GM03348 (cell line): Measurements from ENCODE around the gene AZU1.
A peak's percentile ranks its signal among the peaks of the same experiment; 100 is the strongest.
"Not testable (repeated sequence)": the region's sequence is repeated elsewhere in the genome, so short reads cannot be mapped to it uniquely, and the experiment has no call there.

Experiments
- DNase-seq: peaks from one replicate; pipeline ENCODE4 v3.0.0; 2012; ENCODE audit warnings: low spot score

AZU1 gene

DNA sequence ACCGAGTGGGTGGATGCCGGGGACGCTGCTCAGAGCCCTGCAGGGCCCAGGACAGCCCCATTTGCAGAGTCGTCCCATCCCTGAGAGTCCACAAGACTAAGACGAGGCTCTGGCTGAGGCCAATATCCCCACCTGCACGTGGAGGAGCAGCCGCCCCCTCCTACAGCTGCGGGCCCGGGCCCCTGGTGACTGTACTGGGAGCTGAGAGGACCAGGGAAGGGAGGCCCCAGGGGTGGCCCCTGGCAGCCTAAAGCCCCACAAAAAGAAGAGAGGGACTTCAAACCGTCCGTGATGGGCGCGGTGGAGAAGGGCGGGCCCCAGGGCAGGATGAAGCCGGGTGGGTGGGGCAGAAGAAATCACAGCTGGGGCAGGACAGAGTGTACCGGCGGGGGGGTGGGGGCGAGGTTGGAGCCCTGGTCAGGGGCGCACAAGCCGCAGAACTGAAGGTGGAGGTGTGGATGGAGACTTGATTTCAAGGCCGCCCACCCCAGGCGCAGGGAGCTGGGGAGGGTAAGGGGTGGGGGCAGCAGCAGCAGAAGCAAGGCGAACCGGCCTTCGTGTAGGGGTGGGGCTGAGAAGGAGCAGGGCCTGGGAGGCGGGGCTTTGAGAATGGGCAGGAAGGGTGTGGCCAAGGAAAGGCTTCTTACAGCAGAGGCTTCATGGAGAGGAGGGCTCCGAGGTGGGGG, 44.8 kb downstream of the AZU1 start:
- peak; percentile 64 for DNase-seq

DNA sequence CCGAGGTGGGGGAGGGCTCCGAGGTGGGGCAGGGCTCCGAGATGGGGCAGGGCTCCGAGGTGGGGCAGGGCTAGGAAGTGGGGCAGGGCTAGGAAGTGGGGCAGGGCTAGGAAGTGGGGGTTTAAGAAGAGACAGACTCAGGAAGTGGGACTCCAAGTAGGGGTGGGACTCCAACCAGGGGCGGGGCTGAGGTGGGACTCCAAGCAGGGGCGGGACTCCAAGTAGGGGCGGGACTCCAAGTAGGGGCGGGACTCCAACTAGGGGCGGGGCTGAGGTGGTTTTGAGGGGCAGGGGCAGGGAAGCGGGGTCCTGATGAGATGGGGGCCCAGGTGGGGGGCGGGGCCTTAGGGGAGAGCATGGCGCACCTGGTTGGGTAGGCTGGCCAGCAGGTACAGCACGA, 45.4 kb downstream of the AZU1 start:
- DNase-seq, result peak; percentile 56

DNA sequence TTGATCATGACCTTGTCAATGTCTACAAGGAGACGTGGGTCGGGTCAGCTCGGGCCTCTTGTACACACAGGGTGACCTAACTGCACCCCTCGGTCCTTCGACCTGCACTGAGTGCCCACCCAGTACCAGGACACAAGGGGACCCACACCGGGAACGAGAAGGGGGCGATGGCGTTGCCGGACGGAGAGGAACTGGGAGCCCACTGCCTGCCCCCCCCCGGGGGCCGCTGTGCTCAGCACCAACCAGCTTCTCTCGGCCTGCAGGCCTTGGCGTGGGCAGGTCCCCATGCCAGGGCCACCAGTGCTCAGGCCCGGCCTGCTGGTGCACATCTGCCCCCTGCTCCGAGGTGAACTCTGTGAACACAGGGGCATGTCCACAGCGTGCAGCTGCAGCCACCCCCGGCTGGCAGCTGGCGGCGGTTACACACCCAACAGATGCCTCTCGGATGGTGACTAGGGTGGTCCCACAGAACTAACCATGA, 46.0 kb downstream of the AZU1 start:
- no peak for DNase-seq

DNA sequence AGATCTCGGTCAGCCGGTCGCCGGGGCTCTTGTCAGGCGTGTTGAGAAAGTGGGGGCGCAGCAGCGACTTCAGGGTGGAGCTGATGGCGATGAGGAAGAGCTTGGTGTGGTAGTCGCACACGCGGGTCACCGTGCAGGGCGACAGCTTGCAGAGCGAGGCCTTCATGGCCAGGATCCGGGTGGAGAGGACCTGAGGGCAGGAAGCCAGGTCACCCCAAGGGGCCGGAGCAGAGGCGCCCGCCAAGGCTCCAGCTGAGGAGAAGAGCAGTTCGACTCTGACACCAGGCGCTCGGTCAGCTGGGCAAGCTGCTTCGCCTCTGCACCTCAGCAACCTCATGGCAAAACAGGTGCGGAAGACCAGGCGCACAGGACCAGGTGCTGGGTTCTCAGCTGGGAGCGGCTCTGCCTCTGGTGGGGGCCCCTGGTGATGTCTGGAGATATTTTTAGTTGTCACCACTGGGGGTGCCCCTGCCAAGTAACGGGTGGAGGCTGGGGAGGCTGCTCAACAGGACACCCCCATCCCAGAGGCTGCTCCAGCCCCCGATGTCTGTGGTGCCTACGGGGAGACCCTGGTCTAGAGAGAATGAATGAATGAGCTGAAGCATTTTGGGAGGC, 47.7 kb downstream of the AZU1 start:
- DNase-seq, result no peak

DNA sequence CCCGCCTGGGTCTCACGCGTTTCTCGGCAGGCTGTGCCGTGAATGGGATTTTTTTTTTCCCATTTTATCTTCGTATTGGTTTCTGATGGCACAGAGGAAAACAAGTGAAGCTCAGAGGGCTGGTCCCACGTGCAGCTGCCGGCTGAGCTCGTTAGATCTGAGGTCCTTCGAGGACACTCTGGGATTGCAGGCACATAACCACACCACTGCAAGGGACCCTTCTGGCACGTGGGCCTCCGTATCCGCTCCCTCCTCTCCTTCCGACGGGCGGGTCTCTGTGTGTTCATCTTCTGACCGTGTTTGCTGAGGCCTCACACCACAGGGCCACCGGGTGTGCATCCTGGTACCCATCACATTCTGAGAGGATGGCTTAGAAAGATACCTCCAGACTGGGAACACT, 48.5 kb downstream of the AZU1 start:
- no peak for DNase-seq

DNA sequence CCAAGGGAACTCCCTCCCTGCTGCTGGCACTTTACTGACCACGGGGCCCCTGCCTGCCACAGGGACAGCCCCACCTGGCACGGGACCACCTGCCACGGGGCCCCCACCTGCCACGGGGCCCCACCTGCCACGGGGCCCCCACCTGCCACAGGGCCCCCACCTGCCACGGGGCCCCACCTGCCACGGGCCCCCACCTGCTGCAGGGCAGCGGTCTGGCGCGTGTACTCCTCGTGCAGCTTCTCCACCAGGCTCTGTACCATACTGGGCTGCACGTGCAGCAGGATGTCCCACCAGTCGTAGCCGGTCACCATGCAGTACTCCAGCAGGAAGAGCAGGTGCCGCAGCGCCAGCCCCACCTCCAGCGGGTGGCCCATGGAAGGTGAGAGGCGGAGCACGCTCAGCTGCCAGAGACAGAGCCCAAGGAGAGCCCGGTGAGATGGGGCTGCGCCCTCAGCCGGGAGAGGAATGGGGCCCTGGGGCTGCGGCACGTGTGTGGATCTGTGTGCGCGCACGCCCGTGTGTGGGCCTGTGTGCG, 49.2 kb downstream of the AZU1 start:
- no peak for DNase-seq

DNA sequence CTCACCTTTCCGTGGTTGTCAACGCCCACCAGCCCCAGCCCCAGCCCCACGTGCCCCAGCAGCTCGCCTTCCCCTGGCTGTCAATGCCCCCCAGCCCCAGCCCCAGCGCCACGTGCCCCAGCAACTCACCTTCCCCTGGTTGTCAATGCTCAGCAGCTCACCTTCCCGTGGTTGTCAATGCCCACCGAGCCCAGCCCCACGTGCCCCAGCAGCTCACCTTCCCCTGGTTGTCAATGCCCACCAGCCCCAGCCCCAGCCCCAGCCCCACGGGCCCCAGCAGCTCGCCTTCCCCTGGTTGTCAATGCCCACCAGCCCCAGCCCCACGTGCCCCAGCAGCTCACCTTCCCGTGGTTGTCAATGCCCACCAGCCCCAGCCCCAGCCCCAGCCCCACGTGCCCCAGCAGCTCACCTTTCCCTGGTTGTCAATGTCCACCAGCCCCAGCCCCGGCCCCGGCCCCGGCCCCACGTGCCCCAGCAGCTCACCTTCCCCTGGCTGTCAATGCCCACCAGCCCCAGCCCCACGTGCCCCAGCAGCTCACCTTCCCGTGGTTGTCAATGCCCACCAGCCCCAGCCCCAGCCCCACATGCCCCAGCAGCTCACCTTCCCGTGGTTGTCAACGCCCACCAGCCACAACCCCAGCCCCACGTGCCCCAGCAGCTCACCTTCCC, 50.5 kb downstream of the AZU1 start:
- DNase-seq, result not testable (repeated sequence)

DNA sequence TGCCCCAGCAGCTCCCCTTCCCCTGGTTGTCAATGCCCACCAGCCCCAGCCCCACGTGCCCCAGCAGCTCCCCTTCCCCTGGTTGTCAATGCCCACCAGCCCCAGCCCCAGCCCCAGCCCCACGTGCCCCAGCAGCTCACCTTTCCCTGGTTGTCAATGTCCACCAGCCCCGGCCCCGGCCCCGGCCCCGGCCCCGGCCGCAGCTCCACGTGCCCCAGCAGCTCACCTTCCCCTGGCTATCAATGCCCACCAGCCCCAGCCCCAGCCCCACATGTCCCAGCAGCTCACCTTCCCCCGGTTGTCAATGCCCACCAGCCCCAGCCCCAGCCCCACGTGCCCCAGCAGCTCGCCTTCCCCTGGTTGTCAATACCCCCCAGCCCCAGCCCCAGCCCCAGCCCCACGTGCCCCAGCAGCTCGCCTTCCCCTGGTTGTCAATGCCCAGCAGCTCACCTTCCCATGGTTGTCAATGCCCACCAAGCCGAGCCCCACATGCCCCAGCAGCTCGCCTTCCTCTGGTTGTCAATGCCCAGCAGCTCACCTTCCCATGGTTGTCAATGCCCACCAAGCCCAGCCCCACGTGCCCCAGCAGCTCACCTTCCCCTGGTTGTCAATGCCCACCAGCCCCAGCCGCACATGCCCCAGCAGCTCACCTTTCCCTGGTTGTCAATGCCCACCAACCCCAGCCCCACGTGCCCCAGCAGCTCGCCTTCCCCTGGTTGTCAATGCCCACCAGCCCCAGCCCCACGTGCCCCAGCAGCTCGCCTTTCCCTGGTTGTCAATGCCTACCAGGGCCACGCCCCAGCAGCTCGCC, 51.3 kb downstream of the AZU1 start:
- not testable (repeated sequence) for DNase-seq

DNA sequence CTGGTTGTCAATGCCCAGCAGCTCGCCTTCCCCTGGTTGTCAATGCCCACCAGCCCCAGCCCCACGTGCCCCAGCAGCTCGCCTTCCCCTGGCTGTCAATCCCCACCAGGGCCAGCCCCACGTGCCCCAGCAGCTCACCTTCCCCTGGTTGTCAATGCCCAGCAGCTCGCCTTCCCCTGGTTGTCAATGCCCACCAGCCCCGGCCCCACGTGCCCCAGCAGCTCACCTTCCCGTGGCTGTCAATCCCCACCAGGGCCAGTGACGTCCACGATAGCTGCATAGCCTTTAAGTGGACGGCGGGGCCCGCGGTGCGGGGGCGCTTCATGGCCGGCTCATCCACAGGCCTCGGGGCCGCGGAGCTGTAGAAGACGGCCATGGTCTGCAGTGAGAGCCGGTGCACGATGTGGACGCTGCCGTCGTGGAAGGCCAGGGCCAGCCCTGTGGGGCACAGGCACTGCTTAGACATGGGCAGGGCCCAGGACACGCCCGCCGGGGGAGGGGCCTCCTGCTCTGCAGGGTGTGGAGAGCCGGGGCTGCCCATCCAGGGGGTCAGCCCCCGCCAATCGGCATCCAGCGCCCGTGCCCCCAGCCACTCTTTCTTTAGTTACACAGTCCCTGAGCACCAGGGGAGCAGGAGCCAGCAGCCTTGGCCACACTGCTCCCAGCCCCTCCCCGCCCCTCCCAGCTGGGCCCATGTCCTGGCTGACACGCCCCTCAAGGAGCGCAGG, 52.2 kb downstream of the AZU1 start:
- DNase-seq, result no peak
